Neural crest cell (in vitro differentiated cells): ENCODE data around the gene HOXB9. TPM values are rescaled to one million over a fixed set of nuclear protein-coding genes. Genes with fewer than 3 reads are reported as not detected.

Experiments used
- DNase-seq: peaks from one replicate; pipeline ENCODE4 v3.0.0; 2021; ENCODE audit warnings: low read depth, mixed read lengths, low spot score
- H3K27ac Mint-ChIP-seq: one replicate; pipeline ENCODE4 v1.8.0; 2021; ENCODE audit warnings: mild to moderate bottlenecking, mixed read lengths; ENCODE audit not compliant: unreplicated experiment
- H3K27me3 Mint-ChIP-seq: 2 replicates; pipeline ENCODE4 v1.8.0; 2021; ENCODE audit warnings: low read depth, mild to moderate bottlenecking, mixed read lengths
- H3K36me3 Mint-ChIP-seq: 2 replicates; pipeline ENCODE4 v1.8.0; 2021; ENCODE audit warnings: low read depth, mild to moderate bottlenecking, mixed read lengths
- H3K4me1 Mint-ChIP-seq: 2 replicates; pipeline ENCODE4 v1.8.0; 2021; ENCODE audit warnings: mixed read lengths
- H3K4me3 Mint-ChIP-seq: one replicate; pipeline ENCODE4 v1.8.0; 2021; ENCODE audit warnings: mild to moderate bottlenecking, mixed read lengths
- H3K9me3 Mint-ChIP-seq: 2 replicates; pipeline ENCODE4 v1.8.0; 2021; ENCODE audit warnings: mixed read lengths
- total RNA-seq: library from RNA; stranded (reverse); gene quantifications from 2 replicates; pipeline ENCODE4 v1.2.1, GENCODE V29; 2021
- TF ChIP-seq, protein P1 (sequence below): fragments of 200-600 bp; sonication (generic); conservative IDR thresholded peaks from 2 replicates; pipeline ENCODE4 v1.5.0; 2021; ENCODE audit warnings: antibody characterized with exemption, mild to moderate bottlenecking

HOXB9 gene
- total RNA-seq, 1 donor from 2014 or later: 89.8 TPM

DNA sequence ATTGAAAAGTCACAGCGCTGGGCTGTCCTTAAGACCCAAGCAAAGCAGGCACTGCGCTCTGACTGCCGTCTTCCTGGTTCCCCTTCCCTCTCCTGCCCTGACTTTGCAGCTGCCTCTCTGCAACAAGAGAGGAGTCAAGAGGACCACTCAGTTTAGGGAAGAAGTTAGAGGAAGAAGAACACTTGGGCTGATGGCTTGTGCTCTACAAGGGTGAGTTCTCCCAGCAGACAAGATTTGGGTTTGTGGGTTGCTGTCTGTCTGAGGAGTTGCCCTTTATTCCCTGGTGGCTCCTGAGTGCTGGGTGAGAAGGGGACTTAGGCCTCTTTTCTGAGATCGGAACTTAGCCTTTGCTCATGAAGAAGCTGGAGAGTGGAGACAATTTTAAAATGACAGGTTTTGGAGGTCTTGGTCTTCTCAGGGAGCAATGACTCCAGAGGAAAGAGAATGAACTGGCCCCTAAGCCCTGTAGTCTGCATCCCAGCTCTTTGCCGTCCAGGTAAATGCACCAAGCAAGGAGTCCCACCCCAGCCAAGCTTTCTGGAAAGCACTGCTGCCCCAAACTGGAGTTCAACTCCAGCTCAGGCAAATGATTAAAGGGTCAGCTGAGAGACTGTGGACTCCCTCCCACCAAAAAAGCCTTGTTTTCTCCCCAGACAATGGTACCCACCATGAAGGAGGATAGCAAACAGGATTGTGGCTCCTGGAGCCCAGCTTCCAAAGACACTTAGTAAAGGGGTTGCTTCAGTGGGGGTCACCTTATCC lies 2.7 kb upstream of the HOXB9 start:
- TF ChIP-seq, protein P1, sequence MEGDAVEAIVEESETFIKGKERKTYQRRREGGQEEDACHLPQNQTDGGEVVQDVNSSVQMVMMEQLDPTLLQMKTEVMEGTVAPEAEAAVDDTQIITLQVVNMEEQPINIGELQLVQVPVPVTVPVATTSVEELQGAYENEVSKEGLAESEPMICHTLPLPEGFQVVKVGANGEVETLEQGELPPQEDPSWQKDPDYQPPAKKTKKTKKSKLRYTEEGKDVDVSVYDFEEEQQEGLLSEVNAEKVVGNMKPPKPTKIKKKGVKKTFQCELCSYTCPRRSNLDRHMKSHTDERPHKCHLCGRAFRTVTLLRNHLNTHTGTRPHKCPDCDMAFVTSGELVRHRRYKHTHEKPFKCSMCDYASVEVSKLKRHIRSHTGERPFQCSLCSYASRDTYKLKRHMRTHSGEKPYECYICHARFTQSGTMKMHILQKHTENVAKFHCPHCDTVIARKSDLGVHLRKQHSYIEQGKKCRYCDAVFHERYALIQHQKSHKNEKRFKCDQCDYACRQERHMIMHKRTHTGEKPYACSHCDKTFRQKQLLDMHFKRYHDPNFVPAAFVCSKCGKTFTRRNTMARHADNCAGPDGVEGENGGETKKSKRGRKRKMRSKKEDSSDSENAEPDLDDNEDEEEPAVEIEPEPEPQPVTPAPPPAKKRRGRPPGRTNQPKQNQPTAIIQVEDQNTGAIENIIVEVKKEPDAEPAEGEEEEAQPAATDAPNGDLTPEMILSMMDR: no peak
- Mint-ChIP-seq H3K36me3 (peaks cover 4% of the 10 kb centered on the region), H3K4me3 (peak overlapping the region; percentile 93), H3K27me3 (peaks cover 99% of the 10 kb centered on the region), H3K9me3 (no peaks in the 10 kb centered on the region), H3K27ac (peak overlapping the region; percentile 57), H3K4me1 (no peaks in the 10 kb centered on the region)
- no peak for DNase-seq

DNA sequence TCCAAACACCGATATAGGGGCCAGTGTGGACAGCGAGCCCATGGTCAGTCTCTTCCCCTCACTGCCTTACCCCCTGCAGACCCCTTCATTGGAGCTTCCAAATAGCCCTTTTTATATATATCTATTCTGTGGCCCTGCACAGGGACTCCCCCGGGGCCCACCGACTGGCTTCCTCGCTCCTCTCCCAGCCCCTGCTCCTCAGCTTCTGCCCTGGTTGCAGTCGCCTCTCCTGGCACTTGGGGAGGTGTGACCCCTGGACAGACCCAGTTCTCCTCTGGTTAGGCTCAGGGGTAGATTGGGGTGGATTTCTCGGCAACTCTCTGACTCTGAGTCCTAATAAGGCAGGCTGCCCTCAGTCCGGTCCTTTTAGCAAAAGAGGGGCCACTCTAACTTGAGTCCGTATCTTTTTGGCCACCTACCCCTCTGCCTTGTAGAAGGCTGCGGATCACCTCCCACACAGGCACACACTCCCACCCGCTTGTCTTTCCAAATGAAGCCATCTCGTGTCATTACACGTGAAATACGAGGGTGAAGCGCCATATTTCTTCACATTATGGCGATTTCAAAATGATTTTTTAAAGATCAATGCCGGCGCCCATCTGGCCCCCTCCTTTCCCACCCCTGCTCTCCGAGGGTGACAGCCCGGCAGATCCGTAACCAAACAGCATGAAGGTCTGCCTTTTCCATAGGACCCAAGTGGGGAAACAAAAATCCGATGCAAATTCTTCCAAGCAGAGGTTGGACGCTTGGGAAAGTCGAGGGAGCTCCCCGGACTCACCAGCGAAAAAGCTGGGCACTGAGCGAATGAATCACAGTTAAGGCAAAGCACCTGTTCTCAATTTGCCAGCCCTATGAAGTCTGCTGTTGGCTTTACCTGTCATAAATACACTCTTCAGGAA lies 1.7 kb upstream of the HOXB9 start:
- DNase-seq: no peak
- H3K27ac Mint-ChIP-seq: no peak overlapping the region
- H3K4me1 Mint-ChIP-seq: no peaks in the 10 kb centered on the region
- peak overlapping the region; percentile 93 for H3K4me3 Mint-ChIP-seq
- no peaks in the 10 kb centered on the region for H3K9me3 Mint-ChIP-seq
- peaks cover 99% of the 10 kb centered on the region for H3K27me3 Mint-ChIP-seq
- TF ChIP-seq, protein P1: no peak
- H3K36me3 Mint-ChIP-seq: peaks cover 4% of the 10 kb centered on the region

- Mint-ChIP-seq H3K4me1 (no peaks in the 10 kb centered on the region), H3K36me3 (peaks cover 7% of the 10 kb centered on the region), H3K27ac (no peak overlapping the region), H3K27me3 (peaks cover 99% of the 10 kb centered on the region), H3K4me3 (peak overlapping the region; percentile 93), H3K9me3 (no peaks in the 10 kb centered on the region)
- TF ChIP-seq, protein P1: no peak
- no peak for DNase-seq
Observed at GRCh38 chr17:48627118-48627597, 1.0 kb upstream of the HOXB9 start.

GRCh38 chr17:48625495-48626244 lies 488 bp downstream of the HOXB9 start:
- DNase-seq: no peak

More at GRCh38 chr17:48625495-48626244, 488 bp downstream of the HOXB9 start:
- peaks cover 10% of the 10 kb centered on the region for H3K36me3 Mint-ChIP-seq
- peak overlapping the region; percentile 93 for H3K4me3 Mint-ChIP-seq
- H3K9me3 Mint-ChIP-seq: no peaks in the 10 kb centered on the region
- peaks cover 4% of the 10 kb centered on the region for H3K4me1 Mint-ChIP-seq
- H3K27ac Mint-ChIP-seq: no peak overlapping the region
- peaks cover 99% of the 10 kb centered on the region for H3K27me3 Mint-ChIP-seq
- TF ChIP-seq, protein P1: no peak
